ENCODE results near the gene GAPDH. TPM values are rescaled to one million over a fixed set of nuclear protein-coding genes. Genes with fewer than 3 reads are reported as not detected.

The GAPDH gene
- polyA plus RNA-seq, 3 donors, result 2,879 to 3,427 (median 3,223) TPM

DNA sequence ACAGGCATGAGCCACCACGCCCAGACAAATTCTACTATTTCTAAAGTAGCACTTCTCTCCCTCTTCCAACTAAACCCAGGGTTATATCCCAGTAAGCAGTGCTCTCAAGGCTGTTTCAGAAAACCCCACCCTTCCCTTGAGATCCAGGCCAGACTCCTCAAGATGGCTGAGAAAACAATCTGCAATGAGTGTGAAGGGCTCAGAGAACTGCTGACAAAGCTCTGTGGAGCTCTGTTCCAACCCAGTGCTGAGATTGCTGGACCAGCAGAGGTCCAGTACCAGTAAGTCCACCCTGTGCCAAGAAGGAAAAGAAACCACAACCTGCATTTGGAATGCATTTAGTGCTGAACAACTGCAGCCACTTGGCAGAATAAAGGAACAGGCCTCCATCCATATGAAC, 25.2 kb downstream of the GAPDH start:
- Mint-ChIP-seq H3K27me3 (ENCODE audit: low read depth in 3 of 3) (no peaks in the 10 kb centered on the region), H3K4me3 (no peak overlapping the region), H3K9me3 (no peaks in the 10 kb centered on the region), H3K27ac (no peak overlapping the region), H3K36me3 (peaks cover 52 to 66% of the 10 kb centered on the region in 2 donors), H3K4me1 (peaks cover 25% of the 10 kb centered on the region)
- Histone ChIP-seq H3K4me2 (replicated peaks; ENCODE audit: extremely low read depth, low read length, poor library complexity, severe bottlenecking) (no peak overlapping the region), H3K79me2 (ENCODE audit: insufficient read depth, low read length) (peaks cover 50% of the 10 kb centered on the region), H3K27me3 (ENCODE audit: control insufficient read depth in 2 of 2, insufficient read depth in 2 of 2, low read length in 2 of 2) (no peaks in the 10 kb centered on the region), H2AFZ (ENCODE audit: insufficient read depth, low read depth, low read length, poor library complexity, severe bottlenecking) (no peak overlapping the region), H3K9ac (ENCODE audit: insufficient read depth, low read length, poor library complexity, severe bottlenecking) (no peak overlapping the region), H3K36me3 (replicated peaks in 1 of 2; ENCODE audit: control insufficient read depth in 1 of 2, insufficient read depth in 2 of 2, low read length in 2 of 2) (peaks cover 52 to 58% of the 10 kb centered on the region in 2 donors), H3K4me1 (ENCODE audit: control insufficient read depth in 1 of 2, insufficient read depth in 2 of 2, low read length in 2 of 2) (peaks cover 13 to 27% of the 10 kb centered on the region in 2 donors), H3K9me3 (replicated peaks in 1 of 2; ENCODE audit: control insufficient read depth in 1 of 2, insufficient read depth in 1 of 2, low read length in 2 of 2) (no peaks in the 10 kb centered on the region), H3K27ac (ENCODE audit: low read depth in 1 of 2, low read length in 2 of 2) (no peak overlapping the region), H3K4me3 (replicated peaks in 1 of 3; ENCODE audit: low read depth in 2 of 3, low read length in 3 of 3) (no peak overlapping the region), H4K20me1 (ENCODE audit: insufficient read depth, low read length) (peaks cover 28% of the 10 kb centered on the region)
- no peak for DNase-seq
- no CpG with 5 or more reads among the region's 1 CpG for WGBS (ENCODE audit: insufficient coverage)
- TF ChIP-seq, protein P1, sequence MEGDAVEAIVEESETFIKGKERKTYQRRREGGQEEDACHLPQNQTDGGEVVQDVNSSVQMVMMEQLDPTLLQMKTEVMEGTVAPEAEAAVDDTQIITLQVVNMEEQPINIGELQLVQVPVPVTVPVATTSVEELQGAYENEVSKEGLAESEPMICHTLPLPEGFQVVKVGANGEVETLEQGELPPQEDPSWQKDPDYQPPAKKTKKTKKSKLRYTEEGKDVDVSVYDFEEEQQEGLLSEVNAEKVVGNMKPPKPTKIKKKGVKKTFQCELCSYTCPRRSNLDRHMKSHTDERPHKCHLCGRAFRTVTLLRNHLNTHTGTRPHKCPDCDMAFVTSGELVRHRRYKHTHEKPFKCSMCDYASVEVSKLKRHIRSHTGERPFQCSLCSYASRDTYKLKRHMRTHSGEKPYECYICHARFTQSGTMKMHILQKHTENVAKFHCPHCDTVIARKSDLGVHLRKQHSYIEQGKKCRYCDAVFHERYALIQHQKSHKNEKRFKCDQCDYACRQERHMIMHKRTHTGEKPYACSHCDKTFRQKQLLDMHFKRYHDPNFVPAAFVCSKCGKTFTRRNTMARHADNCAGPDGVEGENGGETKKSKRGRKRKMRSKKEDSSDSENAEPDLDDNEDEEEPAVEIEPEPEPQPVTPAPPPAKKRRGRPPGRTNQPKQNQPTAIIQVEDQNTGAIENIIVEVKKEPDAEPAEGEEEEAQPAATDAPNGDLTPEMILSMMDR (IDR thresholded peaks at IDR 0.05), result no peak
- intact Hi-C loops (cut with micrococcal nuclease), result loop anchor here in 1 of 2 donors (5.0 kb wide), 1 partner anchor 97 kb away; no protein-coding TSS in a partner anchor

DNA sequence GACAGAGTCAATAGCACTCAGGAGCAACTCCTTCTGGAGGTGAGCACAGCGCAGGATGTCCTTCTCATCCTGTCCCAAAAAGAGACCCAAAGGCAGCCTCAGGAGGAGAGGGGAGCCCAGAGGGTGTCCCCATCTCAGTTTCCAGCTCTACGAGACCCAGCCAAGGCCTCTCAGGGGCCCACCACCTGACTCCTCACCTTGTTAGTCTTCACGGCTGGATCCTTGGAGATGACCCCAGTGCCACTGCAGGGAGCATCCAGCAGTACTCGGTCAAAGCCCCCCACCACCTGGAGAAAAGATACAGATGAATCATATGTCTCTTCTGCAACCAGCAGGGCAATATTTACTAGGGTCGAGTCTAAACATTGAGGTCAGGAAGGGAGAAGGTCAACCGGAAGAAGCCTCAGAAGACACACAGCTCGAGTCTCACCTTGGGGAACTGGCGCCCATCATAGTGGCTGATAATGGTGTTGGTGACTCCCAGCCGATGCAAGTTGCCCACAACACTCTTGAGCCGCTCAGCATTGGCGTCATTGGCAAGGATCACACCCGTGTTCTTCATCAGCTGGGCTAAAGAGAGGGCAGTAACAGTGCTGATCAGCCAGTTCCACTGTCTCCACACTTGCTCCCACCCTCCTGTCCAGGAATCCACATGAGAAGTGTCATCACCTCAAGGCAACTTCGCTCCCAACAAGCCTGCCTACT, 26.3 kb downstream of the GAPDH start:
- H3K9me3 Mint-ChIP-seq, result no peaks in the 10 kb centered on the region
- Histone ChIP-seq H3K9me3 (replicated peaks in 1 of 2; ENCODE audit: control insufficient read depth in 1 of 2, insufficient read depth in 1 of 2, low read length in 2 of 2) (no peaks in the 10 kb centered on the region), H3K27me3 (ENCODE audit: control insufficient read depth in 2 of 2, insufficient read depth in 2 of 2, low read length in 2 of 2) (no peaks in the 10 kb centered on the region), H3K36me3 (replicated peaks in 1 of 2; ENCODE audit: control insufficient read depth in 1 of 2, insufficient read depth in 2 of 2, low read length in 2 of 2) (peaks cover 63 to 69% of the 10 kb centered on the region in 2 donors), H3K27ac (ENCODE audit: low read depth in 1 of 2, low read length in 2 of 2) (no peak overlapping the region), H2AFZ (ENCODE audit: insufficient read depth, low read depth, low read length, poor library complexity, severe bottlenecking) (no peak overlapping the region), H3K4me3 (replicated peaks in 1 of 3; ENCODE audit: low read depth in 2 of 3, low read length in 3 of 3) (no peak overlapping the region), H3K79me2 (ENCODE audit: insufficient read depth, low read length) (peaks cover 42% of the 10 kb centered on the region), H4K20me1 (ENCODE audit: insufficient read depth, low read length) (peaks cover 17% of the 10 kb centered on the region), H3K4me2 (replicated peaks; ENCODE audit: extremely low read depth, low read length, poor library complexity, severe bottlenecking) (no peak overlapping the region), H3K4me1 (ENCODE audit: control insufficient read depth in 1 of 2, insufficient read depth in 2 of 2, low read length in 2 of 2) (peaks cover 8 to 17% of the 10 kb centered on the region in 2 donors), H3K9ac (ENCODE audit: insufficient read depth, low read length, poor library complexity, severe bottlenecking) (no peak overlapping the region)
- H3K36me3 Mint-ChIP-seq, result peaks cover 59 to 78% of the 10 kb centered on the region in 2 donors
- WGBS (ENCODE audit: insufficient coverage), result 98% methylated on average over 10 of the region's 13 CpGs
- H3K4me3 Mint-ChIP-seq, result no peak overlapping the region
- peaks cover 18% of the 10 kb centered on the region for H3K4me1 Mint-ChIP-seq
- no peak for DNase-seq
- peak overlapping the region in 3 of 7 donors; percentile 23 to 61 (median 26) for H3K27ac Mint-ChIP-seq
- H3K27me3 Mint-ChIP-seq (ENCODE audit: low read depth in 3 of 3), result no peaks in the 10 kb centered on the region
- TF ChIP-seq, protein P1 (IDR thresholded peaks at IDR 0.05), result no peak
- intact Hi-C loops (cut with micrococcal nuclease), result loop anchor here in 1 of 2 donors (10.0 kb wide), 1 partner anchor 124 kb away; the partner anchor contains the start of gene ZNF384

Measured in CD14-positive monocyte (primary cell).